NT2/D1 (cell line): ENCODE results near the gene PRCD.

Experiments
- SUZ12 ChIP-seq: IDR thresholded peaks from 2 replicates; pipeline ENCODE4 v1.6.1; 2011; ENCODE audit not compliant: insufficient read length, insufficient read depth; ENCODE audit errors: extremely low read depth
- YY1 ChIP-seq: IDR thresholded peaks from 2 replicates; pipeline ENCODE4 v1.6.1; 2011; ENCODE audit not compliant: insufficient read length, insufficient read depth
- ZNF274 ChIP-seq: IDR thresholded peaks from 2 replicates; pipeline ENCODE4 v1.6.1; 2011; ENCODE audit warnings: mild to moderate bottlenecking, low read depth, low read length

- no peak for TF ChIP-seq YY1
- TF ChIP-seq SUZ12: no peak
- no peak for TF ChIP-seq ZNF274
Measured at GRCh38 chr17:76497699-76497978, 42.2 kb upstream of the PRCD start.
